ENCODE results near the gene DEFB132. TPM values are rescaled to one million over a fixed set of nuclear protein-coding genes. Genes with fewer than 3 reads are reported as not detected.
A peak's percentile ranks its signal among the peaks of the same experiment; 100 is the strongest.

The DEFB132 gene
- polyA plus RNA-seq, 12 donors: not detected

- DNase-seq: peak; percentile 90
Measured at GRCh38 chr20:297098-297924, 39.8 kb downstream of the DEFB132 start, which contains the start of gene ZCCHC3. TSS of gene ZCCHC3 (plus strand) at chr20:297570. CDS start at chr20:297587, 17 bp downstream.

GRCh38 chr20:297925-298775, 40.6 kb downstream of the DEFB132 start:
- DNase-seq: peak; percentile 77

- DNase-seq: no peak
Measured at GRCh38 chr20:298776-299391, 41.4 kb downstream of the DEFB132 start.

- DNase-seq: peak; percentile 42
Measured at GRCh38 chr20:300345-300990, 42.9 kb downstream of the DEFB132 start.

GRCh38 chr20:301886-302848, 44.6 kb downstream of the DEFB132 start:
- DNase-seq: no peak

GRCh38 chr20:305745-306144, 48.2 kb downstream of the DEFB132 start:
- no peak for DNase-seq

GRCh38 chr20:308427-309038, 51.0 kb downstream of the DEFB132 start:
- no peak for DNase-seq

- DNase-seq: no peak
Measured at GRCh38 chr20:309306-309840, 51.8 kb downstream of the DEFB132 start.

- peak; percentile 99 for DNase-seq
Measured at GRCh38 chr20:309841-310644, 52.5 kb downstream of the DEFB132 start.

GRCh38 chr20:310645-311044, 53.1 kb downstream of the DEFB132 start:
- DNase-seq: no peak

Other genes with a start within 250 kb of the DEFB132 start
- not detected for gene DEFB125, start 170.1 kb upstream of the DEFB132 start, polyA plus RNA-seq (ENCODE audit: insufficient read length in 12 of 12)
- not detected for gene DEFB126, start 115.1 kb upstream of the DEFB132 start, polyA plus RNA-seq (ENCODE audit: insufficient read length in 12 of 12)
- not detected for gene DEFB127, start 100.3 kb upstream of the DEFB132 start, polyA plus RNA-seq (ENCODE audit: insufficient read length in 12 of 12)
- not detected for gene DEFB128, start 68.0 kb upstream of the DEFB132 start, polyA plus RNA-seq (ENCODE audit: insufficient read length in 12 of 12)
- gene DEFB129, start 30.5 kb upstream of the DEFB132 start, polyA plus RNA-seq (ENCODE audit: insufficient read length in 12 of 12): not detected
- gene C20orf96, start 33.0 kb downstream of the DEFB132 start, polyA plus RNA-seq (ENCODE audit: insufficient read length in 12 of 12): 10 to 100 TPM in 8 of 12 donors, 1 to 10 TPM in 3, not detected in 1; 8.2 to 18.4 (median 11.2) TPM
- gene ZCCHC3, start 39.8 kb downstream of the DEFB132 start, polyA plus RNA-seq (ENCODE audit: insufficient read length in 12 of 12): 10 to 100 TPM in 11 of 12 donors, not detected in 1; 24.3 to 37.8 (median 28.0) TPM
- 100 to 1,000 TPM in 1 of 12 donors, 10 to 100 TPM in 11; 15.4 to 181 (median 19.8) TPM for gene SOX12, start 67.8 kb downstream of the DEFB132 start, polyA plus RNA-seq (ENCODE audit: insufficient read length in 12 of 12)
- 10 to 100 TPM in 11 of 12 donors, not detected in 1; 20.7 to 30.9 (median 24.9) TPM for gene NRSN2, start 89.4 kb downstream of the DEFB132 start, polyA plus RNA-seq (ENCODE audit: insufficient read length in 12 of 12)
- 1 to 10 TPM in 10 of 12 donors, not detected in 2; 2.1 to 4.0 (median 2.9) TPM for gene TRIB3, start 123.0 kb downstream of the DEFB132 start, polyA plus RNA-seq (ENCODE audit: insufficient read length in 12 of 12)
- gene RBCK1, start 150.6 kb downstream of the DEFB132 start, polyA plus RNA-seq (ENCODE audit: insufficient read length in 12 of 12): 10 to 100 TPM in 11 of 12 donors, not detected in 1; 42.4 to 72.1 (median 49.8) TPM
- gene TBC1D20, start 204.8 kb downstream of the DEFB132 start, polyA plus RNA-seq (ENCODE audit: insufficient read length in 12 of 12): 10 to 100 TPM in 11 of 12 donors, not detected in 1; 27.5 to 36.4 (median 32.8) TPM

Measured in muscle of arm (tissue), 12 donors.